Hepatocyte (in vitro differentiated cells): ENCODE results near the gene CCDC197.

Source experiments
- EZH2 ChIP-seq: fragments of 200-600 bp; sonication (generic); IDR thresholded peaks from 2 replicates; pipeline ENCODE4 v1.6.1; 2016; ENCODE audit warnings: antibody characterized with exemption, mild to moderate bottlenecking, borderline replicate concordance
- TF ChIP-seq, protein P1 (sequence below): fragments of 200-600 bp; sonication (generic); IDR thresholded peaks from 2 replicates; pipeline ENCODE4 v1.5.1; 2016; ENCODE audit warnings: antibody characterized with exemption, mild to moderate bottlenecking; ENCODE audit not compliant: poor library complexity

DNA sequence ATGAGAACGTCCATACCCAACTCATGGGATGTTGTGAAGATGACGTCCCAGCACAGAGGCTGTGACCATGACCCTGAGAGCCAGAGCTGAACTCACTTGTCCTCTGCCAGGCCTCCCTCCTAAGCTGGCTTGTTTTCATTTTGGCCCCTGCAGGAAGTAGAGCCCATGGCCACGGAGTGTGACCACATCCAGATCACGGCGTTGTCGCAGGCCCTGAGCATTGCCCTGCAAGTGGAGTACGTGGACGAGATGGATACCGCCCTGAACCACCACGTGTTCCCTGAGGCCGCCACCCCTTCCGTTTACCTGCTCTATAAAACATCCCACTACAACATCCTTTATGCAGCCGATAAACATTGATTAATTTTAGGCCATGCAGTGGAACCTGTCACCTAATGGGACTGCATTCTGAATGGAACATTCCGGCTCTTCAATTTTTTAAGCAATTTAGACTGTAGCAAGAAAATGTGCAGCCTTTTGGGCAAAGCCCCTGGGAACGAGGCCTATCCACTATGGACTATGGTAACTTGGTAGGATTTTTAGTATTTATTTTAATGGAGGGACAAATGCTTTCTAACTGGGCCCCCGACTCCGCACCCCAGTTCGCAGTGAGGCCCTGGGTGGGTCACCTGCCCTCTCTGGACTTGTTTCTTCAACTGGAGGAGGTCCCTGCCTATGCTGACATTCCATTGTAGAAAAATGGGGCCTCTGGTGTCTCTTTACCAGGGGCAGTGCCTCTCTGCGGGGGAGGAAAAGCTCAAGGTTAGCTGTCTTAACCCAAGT is 48.7 kb downstream of the CCDC197 start:
- TF ChIP-seq, protein P1, sequence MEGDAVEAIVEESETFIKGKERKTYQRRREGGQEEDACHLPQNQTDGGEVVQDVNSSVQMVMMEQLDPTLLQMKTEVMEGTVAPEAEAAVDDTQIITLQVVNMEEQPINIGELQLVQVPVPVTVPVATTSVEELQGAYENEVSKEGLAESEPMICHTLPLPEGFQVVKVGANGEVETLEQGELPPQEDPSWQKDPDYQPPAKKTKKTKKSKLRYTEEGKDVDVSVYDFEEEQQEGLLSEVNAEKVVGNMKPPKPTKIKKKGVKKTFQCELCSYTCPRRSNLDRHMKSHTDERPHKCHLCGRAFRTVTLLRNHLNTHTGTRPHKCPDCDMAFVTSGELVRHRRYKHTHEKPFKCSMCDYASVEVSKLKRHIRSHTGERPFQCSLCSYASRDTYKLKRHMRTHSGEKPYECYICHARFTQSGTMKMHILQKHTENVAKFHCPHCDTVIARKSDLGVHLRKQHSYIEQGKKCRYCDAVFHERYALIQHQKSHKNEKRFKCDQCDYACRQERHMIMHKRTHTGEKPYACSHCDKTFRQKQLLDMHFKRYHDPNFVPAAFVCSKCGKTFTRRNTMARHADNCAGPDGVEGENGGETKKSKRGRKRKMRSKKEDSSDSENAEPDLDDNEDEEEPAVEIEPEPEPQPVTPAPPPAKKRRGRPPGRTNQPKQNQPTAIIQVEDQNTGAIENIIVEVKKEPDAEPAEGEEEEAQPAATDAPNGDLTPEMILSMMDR, result no peak
- TF ChIP-seq EZH2, result no peak
